Osteocyte (in vitro differentiated cells): Measurements from ENCODE around the gene MARS1. TPM values are rescaled to one million over a fixed set of nuclear protein-coding genes. Genes with fewer than 3 reads are reported as not detected.

Experiments used
- DNase-seq: peaks from one replicate; pipeline ENCODE4 v3.0.0; 2021; ENCODE audit warnings: mixed read lengths; ENCODE audit not compliant: unreplicated experiment; ENCODE audit errors: extremely low spot score
- H3K27ac Mint-ChIP-seq: one replicate; pipeline ENCODE4 v1.8.0; 2021; ENCODE audit warnings: mild to moderate bottlenecking, mixed read lengths; ENCODE audit not compliant: unreplicated experiment
- H3K27me3 Mint-ChIP-seq: one replicate; pipeline ENCODE4 v1.8.0; 2021; ENCODE audit warnings: mixed read lengths; ENCODE audit not compliant: unreplicated experiment
- H3K36me3 Mint-ChIP-seq: one replicate; pipeline ENCODE4 v1.8.0; 2021; ENCODE audit warnings: mixed read lengths; ENCODE audit not compliant: unreplicated experiment
- H3K4me1 Mint-ChIP-seq: one replicate; pipeline ENCODE4 v1.8.0; 2021; ENCODE audit warnings: mixed read lengths; ENCODE audit not compliant: unreplicated experiment
- H3K4me3 Mint-ChIP-seq: one replicate; pipeline ENCODE4 v1.8.0; 2021; ENCODE audit warnings: mild to moderate bottlenecking, moderate library complexity, mixed read lengths; ENCODE audit not compliant: unreplicated experiment
- H3K9me3 Mint-ChIP-seq: one replicate; pipeline ENCODE4 v1.8.0; 2021; ENCODE audit warnings: mixed read lengths; ENCODE audit not compliant: unreplicated experiment
- CTCF ChIP-seq: fragments of 200-600 bp; sonication (generic); IDR thresholded peaks from 2 replicates; pipeline ENCODE4 v1.5.0; 2021; ENCODE audit warnings: antibody characterized with exemption, mild to moderate bottlenecking, moderate library complexity
- total RNA-seq: library from RNA; stranded (reverse); gene quantifications from 2 replicates; pipeline ENCODE4 v1.2.1, GENCODE V29; 2021

MARS1 gene
- total RNA-seq, 1 donor from 2014 or later: 401 TPM

DNA sequence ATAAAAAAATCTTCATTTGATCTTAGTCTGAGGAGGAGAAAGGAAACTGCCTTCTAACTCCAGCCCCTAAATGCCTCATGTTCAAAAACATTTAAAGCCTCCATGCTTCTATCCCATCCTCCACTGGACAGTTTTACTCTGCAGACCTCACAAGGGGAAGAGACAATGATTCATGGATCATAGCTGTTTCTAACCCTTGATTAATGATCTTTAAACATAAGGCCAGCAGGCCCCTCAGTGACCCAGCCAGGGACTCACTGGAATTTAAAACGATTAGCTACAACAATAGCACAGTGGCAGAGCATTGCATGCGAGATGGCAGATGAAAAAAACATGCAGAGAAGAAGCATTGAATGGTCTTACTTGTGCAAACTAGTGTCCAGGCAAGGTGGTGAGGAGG is 53.1 kb downstream of the MARS1 start:
- H3K27ac Mint-ChIP-seq: no peak overlapping the region
- peaks cover 16% of the 10 kb centered on the region for H3K4me1 Mint-ChIP-seq
- no peak for DNase-seq
- H3K27me3 Mint-ChIP-seq: no peaks in the 10 kb centered on the region
- H3K36me3 Mint-ChIP-seq: peaks cover 33% of the 10 kb centered on the region
- TF ChIP-seq CTCF: no peak
- H3K9me3 Mint-ChIP-seq: no peaks in the 10 kb centered on the region
- H3K4me3 Mint-ChIP-seq: no peak overlapping the region

DNA sequence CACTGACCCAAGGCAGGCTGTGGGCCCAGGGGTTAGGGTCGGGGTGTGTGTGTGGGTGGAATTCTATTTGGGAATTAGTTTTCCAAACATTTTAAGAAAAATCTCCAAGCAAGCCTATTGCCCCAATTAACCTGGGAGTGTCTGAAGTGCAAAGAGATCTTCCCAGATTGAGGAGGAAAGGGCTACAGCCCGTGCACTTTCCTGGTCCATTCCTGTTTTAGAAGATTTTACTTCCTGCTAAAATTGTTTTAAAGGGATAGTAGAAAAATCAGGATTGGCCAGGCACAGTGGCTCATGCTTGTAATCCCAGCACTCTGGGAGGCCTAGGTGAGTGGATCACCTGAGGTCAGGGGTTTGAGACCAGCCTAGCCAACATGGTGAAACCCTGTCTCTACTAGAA is 53.8 kb downstream of the MARS1 start:
- TF ChIP-seq CTCF: no peak
- Mint-ChIP-seq H3K27me3 (no peaks in the 10 kb centered on the region), H3K27ac (no peak overlapping the region), H3K4me1 (peaks cover 20% of the 10 kb centered on the region), H3K36me3 (peaks cover 32% of the 10 kb centered on the region), H3K4me3 (no peak overlapping the region), H3K9me3 (no peaks in the 10 kb centered on the region)
- no peak for DNase-seq

DNA sequence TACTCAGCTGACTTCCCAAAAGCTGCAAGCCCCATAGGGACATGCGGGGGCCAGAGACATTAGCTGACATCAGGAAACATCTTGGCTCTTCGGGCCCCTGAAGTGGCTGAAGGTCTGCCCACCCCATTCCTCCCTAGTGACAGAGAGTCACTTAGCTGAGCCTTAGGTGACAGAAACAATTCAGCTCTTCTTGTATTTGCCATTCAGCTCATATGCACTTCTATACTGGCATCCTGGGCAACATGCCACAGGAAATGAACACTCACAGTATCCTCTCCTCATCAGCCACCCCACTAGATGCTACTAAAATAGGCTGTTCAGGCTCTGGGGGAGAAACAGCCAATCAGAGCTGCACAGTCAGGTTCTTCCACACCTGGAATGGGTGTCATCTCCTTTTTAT is 55.7 kb downstream of the MARS1 start:
- H3K27me3 Mint-ChIP-seq: peaks cover 9% of the 10 kb centered on the region
- TF ChIP-seq CTCF: no peak
- no peaks in the 10 kb centered on the region for H3K9me3 Mint-ChIP-seq
- H3K4me1 Mint-ChIP-seq: peaks cover 28% of the 10 kb centered on the region
- no peak overlapping the region for H3K4me3 Mint-ChIP-seq
- H3K27ac Mint-ChIP-seq: no peak overlapping the region
- peaks cover 24% of the 10 kb centered on the region for H3K36me3 Mint-ChIP-seq
- DNase-seq: no peak

DNA sequence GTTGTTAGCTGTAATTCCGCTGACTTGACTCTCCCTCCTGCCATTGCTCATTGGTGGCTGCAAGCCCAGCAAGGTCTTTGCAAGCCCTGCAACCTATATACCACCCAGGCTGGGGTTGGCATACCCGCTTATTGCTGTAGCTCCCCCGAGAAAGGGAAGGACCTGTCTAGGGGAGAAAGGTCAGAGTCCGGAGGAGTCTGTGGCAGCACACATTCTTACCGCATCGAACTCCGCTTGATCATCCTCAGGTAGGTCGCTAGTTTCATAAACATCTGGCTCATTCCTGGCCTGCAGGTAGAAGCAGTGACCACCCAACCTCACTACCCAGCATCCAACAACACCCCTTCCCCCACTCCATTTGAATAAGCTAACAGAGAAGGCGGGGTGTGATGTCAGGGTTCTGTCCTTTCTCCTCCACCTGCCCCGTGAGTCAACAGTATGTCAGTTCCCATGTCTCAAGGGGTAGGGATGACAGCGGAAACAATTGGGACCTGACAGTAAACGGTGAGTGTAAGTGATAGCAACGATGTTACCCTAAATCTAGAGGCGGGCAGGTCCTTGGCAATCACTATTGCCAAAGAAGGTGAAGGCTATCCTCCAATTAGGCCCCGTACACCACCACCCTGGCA is 58.1 kb downstream of the MARS1 start:
- Mint-ChIP-seq H3K9me3 (no peaks in the 10 kb centered on the region), H3K4me1 (peaks cover 40% of the 10 kb centered on the region), H3K27ac (peak overlapping the region; percentile 93), H3K36me3 (peaks cover 12% of the 10 kb centered on the region), H3K27me3 (peaks cover 24% of the 10 kb centered on the region), H3K4me3 (peak overlapping the region; percentile 98)
- DNase-seq: no peak
- no peak for TF ChIP-seq CTCF

GRCh38 chr12:57546438-57547287 is 58.8 kb downstream of the MARS1 start, which contains the start of gene DCTN2:
Gene DCTN2 (minus strand): TSS chr12:57547192. CDS start chr12:57547063, 129 bp downstream.
- peaks cover 26% of the 10 kb centered on the region for H3K27me3 Mint-ChIP-seq
- H3K36me3 Mint-ChIP-seq: peaks cover 7% of the 10 kb centered on the region
- DNase-seq: peak; percentile 98
- H3K27ac Mint-ChIP-seq: peak within 1 kb of the TSS; percentile 93
- H3K9me3 Mint-ChIP-seq: no peaks in the 10 kb centered on the region
- peak; percentile 23 for TF ChIP-seq CTCF
- peak within 1 kb of the TSS; percentile 98 for H3K4me3 Mint-ChIP-seq
- H3K4me1 Mint-ChIP-seq: peaks cover 40% of the 10 kb centered on the region
